ENCODE results near the gene ZNF280D. TPM values are rescaled to one million over a fixed set of nuclear protein-coding genes. Genes with fewer than 3 reads are reported as not detected.

Gene ZNF280D
- total RNA-seq, 4 donors from 2014 or later = 22.4 to 79.2 (median 43.3) TPM

GRCh38 chr15:56757875-56758274, 24.6 kb upstream of the ZNF280D start:
- H3K27ac ChIP-seq = no peak overlapping the region
- TF ChIP-seq POLR2AphosphoS5 (IDR thresholded peaks at IDR 0.05) (no peak), POLR2A (IDR thresholded peaks at IDR 0.05) (no peak)
- TF ChIP-seq, protein P1, sequence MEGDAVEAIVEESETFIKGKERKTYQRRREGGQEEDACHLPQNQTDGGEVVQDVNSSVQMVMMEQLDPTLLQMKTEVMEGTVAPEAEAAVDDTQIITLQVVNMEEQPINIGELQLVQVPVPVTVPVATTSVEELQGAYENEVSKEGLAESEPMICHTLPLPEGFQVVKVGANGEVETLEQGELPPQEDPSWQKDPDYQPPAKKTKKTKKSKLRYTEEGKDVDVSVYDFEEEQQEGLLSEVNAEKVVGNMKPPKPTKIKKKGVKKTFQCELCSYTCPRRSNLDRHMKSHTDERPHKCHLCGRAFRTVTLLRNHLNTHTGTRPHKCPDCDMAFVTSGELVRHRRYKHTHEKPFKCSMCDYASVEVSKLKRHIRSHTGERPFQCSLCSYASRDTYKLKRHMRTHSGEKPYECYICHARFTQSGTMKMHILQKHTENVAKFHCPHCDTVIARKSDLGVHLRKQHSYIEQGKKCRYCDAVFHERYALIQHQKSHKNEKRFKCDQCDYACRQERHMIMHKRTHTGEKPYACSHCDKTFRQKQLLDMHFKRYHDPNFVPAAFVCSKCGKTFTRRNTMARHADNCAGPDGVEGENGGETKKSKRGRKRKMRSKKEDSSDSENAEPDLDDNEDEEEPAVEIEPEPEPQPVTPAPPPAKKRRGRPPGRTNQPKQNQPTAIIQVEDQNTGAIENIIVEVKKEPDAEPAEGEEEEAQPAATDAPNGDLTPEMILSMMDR (IDR thresholded peaks at IDR 0.05) = no peak
- peaks cover 0 to 6% (median 2%) of the 10 kb centered on the region in 4 donors for H3K4me1 ChIP-seq
- in situ Hi-C loops (cut with MboI; ENCODE audit: low pct_ligation_motif_present in 1 of 4, low pct_unique_long_range_greater_than_20kb in 1 of 4, low sequenced_read_pairs in 3 of 4) (no loop called here), intact Hi-C loops (cut with DNase I; ENCODE audit: low total_unique reads) (no loop called here)
- WGBS, 2 donors (ENCODE audit: low coverage in 1 of 2) = 61 to 79% methylated on average over 3 of the region's 3 CpGs
- DNase-seq = no peak
- H3K27me3 ChIP-seq = no peaks in the 10 kb centered on the region
- no peaks in the 10 kb centered on the region for H3K36me3 ChIP-seq
- H3K9me3 ChIP-seq = no peaks in the 10 kb centered on the region
- H3K4me3 ChIP-seq = no peak overlapping the region

GRCh38 chr15:56754772-56755370, 21.6 kb upstream of the ZNF280D start:
- intact Hi-C loops (cut with DNase I; ENCODE audit: low total_unique reads) (no loop called here), in situ Hi-C loops (cut with MboI; ENCODE audit: low pct_ligation_motif_present in 1 of 4, low pct_unique_long_range_greater_than_20kb in 1 of 4, low sequenced_read_pairs in 3 of 4) (no loop called here)
- 83 to 87% methylated on average over 2 of the region's 2 CpGs for whole genome bisulfite sequencing, 2 donors (ENCODE audit: low coverage in 1 of 2)
- DNase-seq = no peak
- Histone ChIP-seq H3K36me3 (no peaks in the 10 kb centered on the region), H3K4me3 (no peak overlapping the region), H3K4me1 (peaks cover 0 to 1% (median 0%) of the 10 kb centered on the region in 4 donors), H3K27ac (no peak overlapping the region), H3K27me3 (no peaks in the 10 kb centered on the region), H3K9me3 (no peaks in the 10 kb centered on the region)
- no peak for TF ChIP-seq EP300 (IDR thresholded peaks at IDR 0.05; ENCODE audit: low read depth)
- TF ChIP-seq POLR2A (IDR thresholded peaks at IDR 0.05) = no peak
- no peak for TF ChIP-seq POLR2AphosphoS5 (IDR thresholded peaks at IDR 0.05)
- TF ChIP-seq, protein P1 (IDR thresholded peaks at IDR 0.05) = no peak

DNA sequence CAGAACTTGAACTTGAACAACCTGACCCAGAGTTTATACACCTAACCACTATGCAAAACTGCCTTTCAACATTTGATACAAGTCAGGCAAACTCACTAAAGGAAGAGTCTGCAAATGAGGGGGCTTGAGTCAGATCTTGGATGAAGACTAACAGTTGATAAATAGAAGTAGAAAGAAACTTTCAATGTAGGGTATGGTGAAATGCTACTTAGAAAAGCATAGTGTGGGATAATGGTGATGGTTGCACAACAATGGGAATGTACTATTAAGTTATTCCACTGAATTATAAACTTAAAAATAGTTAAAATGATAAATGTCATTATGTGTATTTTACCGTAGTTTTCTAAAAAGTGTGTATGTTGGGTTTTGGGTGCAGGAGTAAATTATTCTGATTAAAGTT, 19.7 kb upstream of the ZNF280D start:
- 98 to 100% methylated on average over 1 of the region's 1 CpG for WGBS, 2 donors (ENCODE audit: low coverage in 1 of 2)
- H3K9me3 ChIP-seq = no peaks in the 10 kb centered on the region
- in situ Hi-C loops (cut with MboI; ENCODE audit: low pct_ligation_motif_present in 1 of 4, low pct_unique_long_range_greater_than_20kb in 1 of 4, low sequenced_read_pairs in 3 of 4) (no loop called here), intact Hi-C loops (cut with DNase I; ENCODE audit: low total_unique reads) (no loop called here)
- H3K27me3 ChIP-seq = no peaks in the 10 kb centered on the region
- H3K36me3 ChIP-seq = no peaks in the 10 kb centered on the region
- H3K4me1 ChIP-seq = no peaks in the 10 kb centered on the region
- no peak overlapping the region for H3K4me3 ChIP-seq
- no peak for DNase-seq
- TF ChIP-seq POLR2AphosphoS5 (IDR thresholded peaks at IDR 0.05) (no peak), POLR2A (IDR thresholded peaks at IDR 0.05) (no peak), EP300 (IDR thresholded peaks at IDR 0.05; ENCODE audit: low read depth) (no peak)
- TF ChIP-seq, protein P1 (IDR thresholded peaks at IDR 0.05) = no peak
- H3K27ac ChIP-seq = no peak overlapping the region

- no peak overlapping the region for H3K4me3 ChIP-seq
- H3K27ac ChIP-seq = no peak overlapping the region
- 73 to 75% methylated on average over 1 of the region's 1 CpG for WGBS, 2 donors (ENCODE audit: low coverage in 1 of 2)
- in situ Hi-C loops (cut with MboI; ENCODE audit: low pct_ligation_motif_present in 1 of 4, low pct_unique_long_range_greater_than_20kb in 1 of 4, low sequenced_read_pairs in 3 of 4) = no loop called here
- H3K4me1 ChIP-seq = no peaks in the 10 kb centered on the region
- no peaks in the 10 kb centered on the region for H3K27me3 ChIP-seq
- no peaks in the 10 kb centered on the region for H3K9me3 ChIP-seq
- TF ChIP-seq EP300 (IDR thresholded peaks at IDR 0.05; ENCODE audit: low read depth) = no peak
- peak in 1 of 3 donors; percentile 18 for TF ChIP-seq POLR2AphosphoS5 (IDR thresholded peaks at IDR 0.05)
- intact Hi-C loops (cut with DNase I; ENCODE audit: low total_unique reads) = no loop called here
- DNase-seq = no peak
- H3K36me3 ChIP-seq = no peaks in the 10 kb centered on the region
Measured at GRCh38 chr15:56749982-56750381, 16.7 kb upstream of the ZNF280D start.

Data from transverse colon (tissue), 4 donors.